SJSA1 (cell line): ENCODE measurements around the gene HSPB7. TPM values are rescaled to one million over a fixed set of nuclear protein-coding genes. Genes with fewer than 3 reads are reported as not detected.
"Not testable (repeated sequence)": the region's sequence is repeated elsewhere in the genome, so short reads cannot be mapped to it uniquely, and the experiment has no call there.

Experiments
- DNase-seq, 2 experiments: peaks; one replicate each; pipeline ENCODE4 v3.0.0-alpha.2; 2015 to 2020; ENCODE audit warnings: low spot score in 2 of 2, low read depth in 1 of 2
- H3K27ac ChIP-seq: fragments of 250-450 bp; sonication (Bioruptor Pico); 2 replicates; pipeline ENCODE4 v1.5.1; 2020; ENCODE audit warnings: mild to moderate bottlenecking, moderate library complexity
- H3K27me3 ChIP-seq: fragments of 250-450 bp; sonication (Bioruptor Pico); replicated peaks from 2 replicates; pipeline ENCODE4 v1.5.1; 2020; ENCODE audit warnings: mild to moderate bottlenecking, moderate library complexity
- H3K36me3 ChIP-seq: fragments of 250-450 bp; sonication (Bioruptor Pico); 2 replicates; pipeline ENCODE4 v1.5.1; 2020; ENCODE audit warnings: mild to moderate bottlenecking
- H3K4me1 ChIP-seq: fragments of 250-450 bp; sonication (Bioruptor Pico); replicated peaks from 2 replicates; pipeline ENCODE4 v1.6.1; 2021; ENCODE audit warnings: mild to moderate bottlenecking
- H3K4me3 ChIP-seq: fragments of 250-450 bp; sonication (Bioruptor Pico); 2 replicates; pipeline ENCODE4 v1.5.1; 2020; ENCODE audit warnings: mild to moderate bottlenecking
- H3K9me3 ChIP-seq: fragments of 250-450 bp; sonication (Bioruptor Pico); replicated peaks from 2 replicates; pipeline ENCODE4 v1.5.1; 2020; ENCODE audit warnings: mild to moderate bottlenecking
- total RNA-seq: library from RNA; depleted of rRNA; stranded (reverse); fragments of >200 nt; shearing (Covaris generic); gene quantifications from 2 replicates; pipeline ENCODE4 v1.2.3, GENCODE V29; 2014

HSPB7 gene
- total RNA-seq, 1 experiment from 2014 or later, result not detected

DNA sequence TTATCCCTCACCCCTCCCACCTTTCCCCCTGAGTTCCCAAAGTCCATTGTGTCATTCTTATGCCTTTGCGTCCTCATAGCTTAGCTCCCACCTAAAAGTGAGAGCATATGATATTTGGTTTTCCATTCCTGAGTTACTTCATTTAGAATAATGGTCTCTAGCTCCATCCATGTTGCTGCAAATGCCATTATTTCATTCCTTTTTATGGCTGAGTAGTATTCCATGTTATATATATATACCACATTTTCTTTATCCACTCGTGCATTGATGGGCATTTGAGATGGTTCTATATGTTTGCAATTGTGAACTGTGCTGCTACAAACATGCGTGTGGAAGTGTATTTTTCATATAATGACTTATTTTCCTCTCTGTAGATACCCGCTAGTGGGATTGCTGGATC, 39.9 kb downstream of the HSPB7 start:
- not testable (repeated sequence) for H3K9me3 ChIP-seq, DNase-seq, H3K27ac ChIP-seq, H3K27me3 ChIP-seq, H3K4me3 ChIP-seq
- Histone ChIP-seq H3K4me1 (peaks cover 16% of the 10 kb centered on the region), H3K36me3 (peaks cover 12% of the 10 kb centered on the region)

DNA sequence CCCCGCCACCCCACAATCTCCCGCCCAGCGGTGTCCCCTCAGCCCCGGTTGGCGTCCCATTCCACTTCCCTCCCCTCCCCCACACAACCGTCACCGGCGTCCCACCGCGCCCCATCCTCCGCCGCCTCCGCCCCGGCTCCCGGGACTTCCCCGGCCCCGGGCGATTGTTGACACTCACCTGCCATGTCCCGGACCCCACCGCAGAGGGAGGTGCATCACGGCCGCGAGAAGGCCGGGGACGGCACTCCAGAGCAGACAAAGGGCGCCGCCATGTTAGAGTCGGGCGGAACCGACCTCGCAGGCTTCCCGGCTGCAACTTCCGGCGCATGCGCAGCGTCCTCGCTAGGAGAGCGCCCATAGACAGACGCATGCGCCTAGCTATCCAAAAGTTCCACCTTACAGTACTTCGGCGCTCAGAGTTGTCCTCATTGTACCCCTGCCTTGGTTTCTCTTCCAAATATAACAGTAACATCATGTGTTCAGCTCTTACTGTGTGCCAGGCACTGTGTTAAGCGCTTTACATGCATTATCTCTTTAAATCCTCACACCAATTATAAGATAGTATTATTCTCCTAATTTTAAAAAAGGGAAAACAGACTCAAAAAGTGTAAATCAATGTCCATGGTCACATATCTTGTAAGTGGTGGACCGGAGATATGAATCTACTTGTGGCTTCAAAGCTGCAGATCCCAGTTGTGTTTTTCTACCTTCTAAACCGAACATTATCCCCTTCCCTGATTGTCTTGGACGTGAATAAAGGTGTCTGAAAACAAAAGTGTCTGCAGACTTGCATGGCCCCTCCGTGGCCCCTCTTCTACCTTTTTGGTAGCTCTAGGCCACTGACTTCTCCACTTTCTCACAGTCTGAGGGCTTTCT, 41.8 kb downstream of the HSPB7 start, which contains the start of gene ZBTB17:
TSS of gene ZBTB17 (minus strand) at position 297 of the 876 bp plus-strand sequence. CDS start 27,606 bp downstream, outside the sequence.
- H3K27me3 ChIP-seq, result no peaks in the 10 kb centered on the region; the same call in 1 of the 2 replicates

DNA sequence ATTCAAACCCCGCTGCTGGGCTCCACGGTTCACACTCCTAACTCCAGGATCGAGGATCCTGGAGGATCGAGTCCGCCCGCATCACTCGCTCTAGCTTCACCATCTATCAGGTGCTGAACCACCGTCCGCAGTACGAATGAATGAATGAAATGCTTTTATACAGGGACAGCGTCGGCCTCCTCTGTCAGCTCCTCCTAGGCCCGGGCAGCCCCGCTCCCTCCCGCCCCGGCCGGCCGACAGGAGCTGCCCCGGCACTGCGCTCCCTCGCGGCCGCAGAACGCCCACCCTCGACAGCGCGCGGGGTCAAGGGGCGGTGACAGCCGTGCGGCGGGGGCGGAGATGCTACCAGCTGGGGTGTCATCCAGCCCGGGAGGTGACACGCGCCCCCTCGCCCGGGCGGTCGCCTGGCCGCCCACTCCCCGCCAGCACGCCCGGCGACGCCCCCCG, 42.5 kb downstream of the HSPB7 start:
- Histone ChIP-seq H3K4me1 (peaks cover 10% of the 10 kb centered on the region), H3K27ac (peak overlapping the region; percentile 67)

More for the DNA sequence above, 41.8 kb downstream of the HSPB7 start, which contains the start of gene ZBTB17:
- Histone ChIP-seq H3K27ac (peak within 1 kb of the TSS; percentile 67), H3K36me3 (peaks cover 23% of the 10 kb centered on the region), H3K4me3 (peak within 1 kb of the TSS; percentile 71), H3K4me1 (peaks cover 10% of the 10 kb centered on the region), H3K9me3 (0 out of 2 replicates have a peak, but pooled peaks cover 3% of the 10 kb centered on the region)
- peak; percentile 89 to 95 for DNase-seq

DNA sequence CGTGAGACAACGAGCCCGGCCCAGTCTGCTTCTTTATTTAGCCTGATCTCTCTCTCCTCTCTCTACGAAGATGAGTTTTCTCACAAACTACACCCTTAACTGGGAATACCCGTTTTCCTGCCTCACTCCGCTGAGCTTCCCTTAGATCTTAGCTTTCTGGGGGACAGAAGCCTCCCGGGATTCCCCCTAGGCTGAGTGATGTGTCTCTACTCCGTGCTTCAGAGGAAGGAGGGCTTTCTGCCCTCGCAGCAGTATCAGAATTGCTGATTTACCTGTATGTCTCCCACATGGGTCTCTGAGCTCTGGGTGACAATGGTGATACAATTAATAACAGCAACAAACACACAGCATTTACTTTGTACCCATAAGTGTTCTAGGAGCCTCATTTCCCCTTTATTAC, 43.0 kb downstream of the HSPB7 start:
- Histone ChIP-seq H3K36me3 (peaks cover 32% of the 10 kb centered on the region), H3K4me1 (peaks cover 10% of the 10 kb centered on the region), H3K27ac (peak overlapping the region; percentile 67; the same call in 1 of the 2 replicates), H3K9me3 (0 out of 2 replicates have a peak, but pooled peaks cover 3% of the 10 kb centered on the region), H3K27me3 (no peaks in the 10 kb centered on the region; the same call in 1 of the 2 replicates), H3K4me3 (peak overlapping the region; percentile 71)
- DNase-seq, result no peak

More for the DNA sequence above, 42.5 kb downstream of the HSPB7 start:
- peak overlapping the region; percentile 71 for H3K4me3 ChIP-seq
- no peaks in the 10 kb centered on the region; the same call in 1 of the 2 replicates for H3K27me3 ChIP-seq
- H3K36me3 ChIP-seq, result peaks cover 30% of the 10 kb centered on the region
- DNase-seq, result peak; percentile 61 to 73
- H3K9me3 ChIP-seq, result 0 out of 2 replicates have a peak, but pooled peaks cover 3% of the 10 kb centered on the region

DNA sequence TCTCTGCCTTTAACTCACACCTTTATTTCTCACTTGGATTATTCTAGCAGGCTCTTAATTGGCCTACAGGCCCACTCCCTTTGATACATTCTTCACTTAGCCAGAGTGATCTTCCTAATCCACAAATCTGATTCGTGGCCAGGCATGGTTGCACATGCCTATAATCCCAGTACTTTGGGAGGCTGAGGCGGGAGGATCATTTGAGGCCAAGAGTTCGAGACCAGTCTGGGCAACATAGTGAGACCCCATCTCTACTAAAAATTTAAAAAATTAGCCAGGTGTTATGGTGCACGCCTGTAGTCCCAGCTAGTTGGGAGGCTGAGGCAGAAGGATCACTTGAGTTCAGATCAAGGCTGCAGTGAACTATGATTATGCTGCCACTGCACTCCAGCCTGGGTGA, 44.1 kb downstream of the HSPB7 start:
- H3K27ac ChIP-seq, result no peak overlapping the region

DNA sequence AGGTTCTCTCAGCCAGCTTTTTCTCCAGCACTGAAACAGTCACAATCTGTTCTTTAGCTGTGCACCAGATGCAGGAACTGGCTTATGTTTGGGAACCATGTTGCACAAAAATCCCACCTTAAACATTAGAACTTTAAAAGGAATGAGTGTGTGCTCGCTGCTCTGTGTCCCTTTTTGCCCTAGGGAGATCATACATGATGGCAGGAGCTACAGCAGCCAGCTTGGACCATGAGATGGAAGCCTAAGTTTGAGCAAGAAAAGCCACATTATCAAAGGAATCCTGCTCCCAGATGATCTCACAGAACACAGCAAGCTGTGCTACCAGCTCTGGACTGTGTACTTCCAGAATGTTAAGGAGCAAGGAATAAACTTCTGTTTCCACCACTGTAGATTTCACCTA, 45.4 kb downstream of the HSPB7 start:
- 0 out of 2 replicates have a peak, but pooled peaks cover 3% of the 10 kb centered on the region for H3K9me3 ChIP-seq
- peaks cover 10% of the 10 kb centered on the region for H3K4me1 ChIP-seq
- peaks cover 57% of the 10 kb centered on the region for H3K36me3 ChIP-seq
- no peak overlapping the region for H3K4me3 ChIP-seq
- no peak for DNase-seq
- H3K27me3 ChIP-seq, result no peaks in the 10 kb centered on the region
- H3K27ac ChIP-seq, result no peak overlapping the region

More for the DNA sequence above, 44.1 kb downstream of the HSPB7 start:
- H3K36me3 ChIP-seq, result peaks cover 43% of the 10 kb centered on the region
- no peak for DNase-seq
- H3K4me3 ChIP-seq, result no peak overlapping the region
- H3K9me3 ChIP-seq, result 0 out of 2 replicates have a peak, but pooled peaks cover 3% of the 10 kb centered on the region
- H3K27me3 ChIP-seq, result no peaks in the 10 kb centered on the region
- H3K4me1 ChIP-seq, result peaks cover 10% of the 10 kb centered on the region

DNA sequence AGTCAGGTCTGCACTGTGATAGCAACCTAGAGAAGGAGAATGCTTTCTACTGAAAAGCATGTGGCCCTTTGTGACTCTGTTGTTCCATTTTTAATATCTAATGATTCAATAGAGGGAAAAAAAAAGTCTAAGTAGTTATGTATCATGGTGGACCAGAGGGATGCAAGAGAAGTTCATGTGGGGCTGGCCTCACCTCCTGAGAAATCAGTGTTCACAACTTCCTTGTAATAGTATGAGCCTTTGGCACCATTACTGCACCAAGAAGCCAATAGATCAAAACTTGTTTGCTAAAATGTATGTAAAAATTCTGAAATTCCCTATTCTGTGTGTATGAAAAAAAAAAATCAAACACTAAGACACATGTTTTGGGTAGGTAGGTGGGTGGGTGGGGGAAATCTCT, 46.9 kb downstream of the HSPB7 start:
- DNase-seq, result no peak
- no peaks in the 10 kb centered on the region for H3K9me3 ChIP-seq

DNA sequence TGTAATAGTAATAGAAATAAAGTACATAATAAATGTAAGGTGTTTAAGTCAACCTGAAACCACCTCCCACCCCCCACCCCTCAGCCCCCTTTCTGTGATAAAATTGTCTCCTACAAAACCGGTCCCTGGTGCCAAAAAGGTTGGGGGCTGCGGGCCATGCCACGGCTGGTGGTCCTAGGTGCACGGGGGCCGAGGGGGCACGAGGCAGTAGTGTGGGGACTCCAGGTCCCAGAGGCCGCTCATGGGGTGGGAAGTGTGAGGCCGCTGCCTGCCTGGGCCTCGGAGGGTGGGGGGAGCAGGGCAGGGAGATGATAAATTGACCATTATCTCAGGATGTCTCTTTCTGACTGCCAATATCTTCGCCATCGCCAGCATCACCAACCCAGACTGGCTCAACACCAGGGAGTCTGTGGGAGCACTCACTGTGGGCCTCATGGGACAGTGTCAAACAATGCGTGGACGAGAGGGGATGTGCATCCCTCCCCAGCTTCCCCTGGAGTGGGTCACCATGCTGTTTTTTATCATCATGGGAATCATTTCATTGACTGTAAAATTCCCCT, 48.4 kb downstream of the HSPB7 start:
- Histone ChIP-seq H3K4me3 (no peak overlapping the region), H3K27me3 (no peaks in the 10 kb centered on the region), H3K27ac (no peak overlapping the region), H3K36me3 (peaks cover 60% of the 10 kb centered on the region), H3K9me3 (no peaks in the 10 kb centered on the region), H3K4me1 (peaks cover 28% of the 10 kb centered on the region)
- no peak for DNase-seq

More for the DNA sequence above, 46.9 kb downstream of the HSPB7 start:
- Histone ChIP-seq H3K27ac (no peak overlapping the region), H3K4me3 (no peak overlapping the region), H3K36me3 (peaks cover 60% of the 10 kb centered on the region), H3K4me1 (peaks cover 20% of the 10 kb centered on the region), H3K27me3 (no peaks in the 10 kb centered on the region)

DNA sequence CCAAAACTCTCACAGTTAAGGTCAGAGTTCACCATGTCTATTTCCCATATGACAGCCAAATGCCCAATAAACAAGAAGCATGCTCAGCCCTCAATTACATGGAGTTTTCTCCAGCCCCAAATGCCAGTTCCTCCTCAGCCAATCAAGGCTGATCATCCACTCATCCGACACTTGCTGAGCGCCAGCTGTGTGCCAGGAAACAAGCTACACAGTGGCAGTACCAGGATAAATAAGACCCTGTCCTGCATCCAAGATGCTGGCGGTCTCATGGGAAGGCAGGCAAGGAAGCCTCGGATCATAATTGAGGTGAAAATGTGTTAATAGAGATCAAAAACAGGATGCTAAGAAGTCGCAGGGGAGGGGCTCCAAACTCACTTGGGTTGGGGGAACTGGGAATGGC, 49.7 kb downstream of the HSPB7 start:
- no peaks in the 10 kb centered on the region for H3K9me3 ChIP-seq
- H3K27ac ChIP-seq, result no peak overlapping the region
- H3K4me3 ChIP-seq, result no peak overlapping the region
- H3K27me3 ChIP-seq, result no peaks in the 10 kb centered on the region
- DNase-seq, result no peak
- peaks cover 35% of the 10 kb centered on the region for H3K4me1 ChIP-seq
- H3K36me3 ChIP-seq, result peaks cover 56% of the 10 kb centered on the region

DNA sequence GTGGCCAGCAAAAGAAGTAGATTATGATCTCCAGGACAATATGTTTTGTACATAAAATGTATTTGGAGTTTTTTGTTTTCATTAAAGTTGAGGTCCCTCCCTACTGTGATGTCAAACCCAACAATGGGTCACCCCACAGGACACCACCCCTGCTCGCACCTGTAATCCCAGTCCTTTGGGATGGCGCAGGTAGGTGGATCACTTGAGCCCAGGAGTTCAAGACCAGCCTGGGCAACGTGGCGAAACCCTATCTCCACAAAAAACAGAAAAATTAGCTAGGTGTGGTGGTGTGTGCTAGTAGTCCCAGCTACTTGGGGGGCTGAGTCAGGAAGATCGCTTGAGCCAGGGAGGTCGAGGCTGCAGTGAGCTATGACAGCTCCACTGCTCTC, 50.9 kb downstream of the HSPB7 start:
- H3K27me3 ChIP-seq, result no peaks in the 10 kb centered on the region
- H3K36me3 ChIP-seq, result peaks cover 44% of the 10 kb centered on the region
- H3K4me3 ChIP-seq, result no peak overlapping the region
- H3K9me3 ChIP-seq, result no peaks in the 10 kb centered on the region
- peaks cover 35% of the 10 kb centered on the region for H3K4me1 ChIP-seq
- DNase-seq, result no peak
- H3K27ac ChIP-seq, result no peak overlapping the region

DNA sequence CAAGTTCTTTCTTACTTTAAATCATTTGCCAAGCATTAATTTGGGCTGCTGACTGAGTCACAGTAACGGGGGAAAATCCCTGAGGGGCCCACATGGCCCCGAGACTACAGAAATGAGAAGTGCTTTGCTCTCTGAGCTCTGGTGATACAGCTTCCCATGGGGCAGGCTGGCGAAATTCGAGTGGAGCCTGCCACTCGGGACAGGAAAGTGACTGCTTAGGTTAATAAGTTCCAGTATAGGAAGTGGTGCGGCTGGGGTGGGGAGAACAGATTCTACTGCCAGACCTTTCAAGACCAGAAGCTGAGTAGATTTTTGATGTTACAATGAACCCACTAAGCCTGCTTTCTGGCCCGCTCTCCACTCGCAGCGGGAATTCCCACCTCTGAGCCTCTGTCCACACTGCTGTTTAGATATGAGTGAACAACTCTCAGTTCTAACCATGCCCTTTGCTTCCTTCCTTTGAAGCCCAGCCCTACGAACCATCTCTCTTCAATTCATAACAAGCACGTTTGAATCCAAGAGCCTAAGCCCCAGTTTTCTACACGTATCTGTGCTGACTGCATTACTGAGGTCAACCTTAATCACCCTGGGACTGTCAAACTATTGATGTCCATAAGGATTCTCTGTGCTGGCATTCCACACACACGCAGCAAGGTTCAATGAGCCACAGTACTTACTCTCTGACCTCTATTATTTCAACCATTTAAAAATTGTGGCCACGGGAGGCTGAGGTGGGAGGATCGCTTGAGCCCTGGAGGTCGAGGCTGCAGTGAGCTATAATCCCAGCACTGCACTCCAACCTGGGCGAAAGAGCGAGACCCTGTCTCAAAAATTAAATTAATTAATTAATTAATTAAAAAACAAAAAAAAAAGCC, 51.5 kb downstream of the HSPB7 start:
- peaks cover 47% of the 10 kb centered on the region for H3K36me3 ChIP-seq
- no peak overlapping the region for H3K4me3 ChIP-seq
- H3K9me3 ChIP-seq, result no peaks in the 10 kb centered on the region
- peak overlapping the region; percentile 45 for H3K27ac ChIP-seq
- H3K27me3 ChIP-seq, result no peaks in the 10 kb centered on the region
- peaks cover 35% of the 10 kb centered on the region for H3K4me1 ChIP-seq
- DNase-seq, result peak; percentile 54 to 61

DNA sequence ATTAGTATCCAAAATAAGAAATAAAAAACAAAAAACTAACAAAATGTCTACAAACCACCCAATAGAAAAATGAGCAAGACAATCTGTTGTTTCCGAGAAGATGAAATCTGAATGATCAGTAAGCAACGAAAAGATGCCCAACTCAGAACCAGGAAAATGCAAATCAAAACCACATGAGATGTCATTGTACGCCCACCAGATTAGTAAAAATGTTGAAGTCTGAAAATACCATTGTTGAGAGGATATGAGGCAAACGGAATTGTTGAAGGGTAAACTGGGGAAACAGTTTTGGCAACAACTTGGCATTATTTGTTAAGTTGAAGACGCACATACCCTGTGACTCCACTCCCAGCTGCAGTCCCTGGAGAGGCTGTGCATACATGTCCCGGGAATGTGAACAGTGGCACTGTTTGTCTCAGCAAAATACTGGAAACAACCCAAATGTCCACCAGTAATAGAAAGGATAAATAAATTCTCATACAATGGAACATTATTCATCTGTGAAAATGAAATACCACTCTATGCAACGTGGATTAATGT, 52.5 kb downstream of the HSPB7 start:
- H3K4me3 ChIP-seq, result no peak overlapping the region
- H3K36me3 ChIP-seq, result peaks cover 40% of the 10 kb centered on the region
- peaks cover 40% of the 10 kb centered on the region for H3K4me1 ChIP-seq
- DNase-seq, result peak; percentile 54 to 65
- H3K27ac ChIP-seq, result peak overlapping the region; percentile 54
- no peaks in the 10 kb centered on the region for H3K9me3 ChIP-seq
- H3K27me3 ChIP-seq, result no peaks in the 10 kb centered on the region
